Endothelial cell of umbilical vein (primary cell): Measurements from ENCODE around the gene ELMO1. TPM values are rescaled to one million over a fixed set of nuclear protein-coding genes. Genes with fewer than 3 reads are reported as not detected.

Experiments used
- BruUV-seq: library from RNA; stranded (reverse); fragments of 400-500 nt; replicated peaks from 2 replicates; lab custom pipeline; 2021; lab: Mats Ljungman, UMichigan
- CTCF ChIA-PET: fragments of 300-600, 350-600 bp; sonication (Branson Sonifier 250); formaldehyde crosslinking; loops from one replicate; lab custom pipeline; 2021; ENCODE audit warnings: antibody characterized with exemption, inconsistent platforms; lab: Charles Lee
- POLR2A ChIA-PET: fragments of 300-600, 350-600 bp; sonication (Branson Sonifier 250); formaldehyde crosslinking; loops from one replicate; lab custom pipeline; 2021; ENCODE audit warnings: antibody characterized with exemption, inconsistent platforms; lab: Charles Lee
- DNase-seq: peaks from one replicate; pipeline ENCODE4 v3.0.0-alpha.2; 2011; ENCODE audit warnings: low read depth, low spot score
- FAIRE-seq: peaks from 2 replicates; lab custom pipeline; 2011; peaks lifted over from hg19 to GRCh38; lab: Jason Lieb, UNC
- H2AFZ ChIP-seq: 2 replicates; pipeline ENCODE4 v1.6.0; 2012; ENCODE audit warnings: low read depth, low read length, control low read depth, inconsistent platforms
- H3K27ac ChIP-seq: 2 replicates; pipeline ENCODE4 v1.5.1; 2011; ENCODE audit warnings: low read depth, mild to moderate bottlenecking, control low read depth, low read length, moderate library complexity; ENCODE audit not compliant: insufficient read depth
- H3K27me3 ChIP-seq, 2 experiments: 2 replicates each; pipeline versions ENCODE4 v1.6.0 to v1.6.1; 2011; ENCODE audit warnings: low read length in 2 of 2, mixed read lengths in 1 of 2; ENCODE audit not compliant: control insufficient read depth in 2 of 2, insufficient read depth in 2 of 2
- H3K36me3 ChIP-seq, 2 experiments: 2 replicates in 1 of 2; 3 replicates in 1 of 2; pipeline ENCODE4 v1.5.1; 2011; ENCODE audit warnings: low read length in 2 of 2, mild to moderate bottlenecking in 1 of 2, moderate library complexity in 1 of 2; ENCODE audit not compliant: control insufficient read depth in 2 of 2, insufficient read depth in 2 of 2; ENCODE audit errors: extremely low read depth in 1 of 2
- H3K4me1 ChIP-seq: 3 replicates; pipeline ENCODE4 v1.5.1; 2011; ENCODE audit warnings: mild to moderate bottlenecking, low read length; ENCODE audit not compliant: control insufficient read depth, insufficient read depth; ENCODE audit errors: extremely low read depth
- H3K4me2 ChIP-seq: 2 replicates; pipeline ENCODE4 v1.6.1; 2011; ENCODE audit warnings: low read length, control low read depth, mixed read lengths; ENCODE audit not compliant: insufficient read depth
- H3K4me3 ChIP-seq, 3 experiments: fragments of 200-600 bp in 1 of 3; sonication (generic), shearing (Covaris generic) in 1 of 3; replicated peaks in 1 of 3; 2 replicates each; pipeline ENCODE4 v1.5.1; 2011 to 2016; ENCODE audit warnings: control low read depth in 3 of 3, low read length in 3 of 3, mild to moderate bottlenecking in 2 of 3, inconsistent platforms in 1 of 3, low read depth in 1 of 3, moderate library complexity in 1 of 3; ENCODE audit not compliant: insufficient read depth in 1 of 3
- H3K79me2 ChIP-seq: 2 replicates; pipeline ENCODE4 v1.6.0; 2012; ENCODE audit warnings: low read length, inconsistent platforms; ENCODE audit not compliant: control insufficient read depth, insufficient read depth
- H3K9ac ChIP-seq: replicated peaks from 2 replicates; pipeline ENCODE3; 2011; ENCODE audit warnings: low read length, control low read depth; ENCODE audit not compliant: insufficient read depth; ENCODE audit errors: extremely low read depth
- H3K9me1 ChIP-seq: replicated peaks from 3 replicates; pipeline ENCODE4 v1.6.0; 2011; ENCODE audit warnings: mild to moderate bottlenecking, low read length; ENCODE audit not compliant: control insufficient read depth, insufficient read depth; ENCODE audit errors: extremely low read depth
- H3K9me3 ChIP-seq: replicated peaks from 2 replicates; pipeline ENCODE4 v1.5.1; 2012; ENCODE audit warnings: low read length, inconsistent platforms; ENCODE audit not compliant: control insufficient read depth, insufficient read depth
- H4K20me1 ChIP-seq: replicated peaks from 2 replicates; pipeline ENCODE3; 2011; ENCODE audit warnings: mild to moderate bottlenecking, low read length; ENCODE audit not compliant: control insufficient read depth, insufficient read depth; ENCODE audit errors: extremely low read depth
- CTCF ChIP-seq, 2 donors: IDR thresholded peaks; 1 replicate in 1 of 2; 2 replicates in 1 of 2; pipeline ENCODE4 v1.5.1; 2011; ENCODE audit warnings: low read length in 2 of 2, mild to moderate bottlenecking in 2 of 2, moderate library complexity in 2 of 2, control low read depth in 1 of 2, inconsistent platforms in 1 of 2, low read depth in 1 of 2; ENCODE audit not compliant: insufficient read depth in 1 of 2; ENCODE audit errors: extremely low read depth in 1 of 2
- EZH2 ChIP-seq: IDR thresholded peaks from 2 replicates; pipeline ENCODE4 v1.6.1; 2012; ENCODE audit warnings: borderline replicate concordance, low read depth, mild to moderate bottlenecking, moderate library complexity, low read length, inconsistent platforms; ENCODE audit not compliant: severe bottlenecking
- FOS ChIP-seq: IDR thresholded peaks from 2 replicates; pipeline ENCODE4 v1.6.1; 2011; ENCODE audit warnings: mild to moderate bottlenecking, low read length, moderate library complexity, borderline replicate concordance; ENCODE audit not compliant: insufficient read depth
- GATA2 ChIP-seq: IDR thresholded peaks from 2 replicates; pipeline ENCODE4 v1.7.0; 2011; ENCODE audit warnings: low read depth, mild to moderate bottlenecking, moderate library complexity, mixed read lengths, low read length; ENCODE audit not compliant: insufficient read length, insufficient read depth
- JUN ChIP-seq: IDR thresholded peaks from 2 replicates; pipeline ENCODE4 v1.6.1; 2011; ENCODE audit warnings: borderline replicate concordance, low read depth; ENCODE audit not compliant: insufficient read length, insufficient read depth
- MAX ChIP-seq: IDR thresholded peaks from 2 replicates; pipeline ENCODE4 v1.6.1; 2011; ENCODE audit not compliant: insufficient read depth, insufficient read length
- MYC ChIP-seq: IDR thresholded peaks from one replicate; pipeline ENCODE4 v1.6.1; 2011; ENCODE audit warnings: mild to moderate bottlenecking, low read depth, low read length
- POLR2A ChIP-seq: IDR thresholded peaks from 2 replicates; pipeline ENCODE4 v1.6.1; 2012; ENCODE audit warnings: low read depth, mild to moderate bottlenecking, control low read depth, low read length
- POLR2AphosphoS5 ChIP-seq: IDR thresholded peaks from 2 replicates; pipeline ENCODE4 v1.6.1; 2012; ENCODE audit warnings: low read depth, mild to moderate bottlenecking, control low read depth, low read length, moderate library complexity; ENCODE audit not compliant: insufficient read depth
- dilution Hi-C: fragments of 300-500 bp; cut with MboI; formaldehyde crosslinking; loops from one replicate; pipeline ENCODE4 v1.15.0; 2019; ENCODE audit warnings: low sequenced_read_pairs; ENCODE audit not compliant: extremely low pct_ligation_motif_present
- intact Hi-C: fragments of 100-400 bp; cut with micrococcal nuclease; formaldehyde crosslinking; loops from one replicate; pipeline ENCODE4 v1.10.0; 2022
- polyA plus RNA-seq, 4 experiments: library from polyadenylated mRNA; depleted of rRNA in 3 of 4; stranded (reverse) in 3 of 4; unstranded in 1 of 4; fragments of >200 nt; gene quantifications; 2 replicates each; pipeline versions ENCODE4 v1.2.1 to v1.2.3, GENCODE V29; 2011 to 2012; ENCODE audit warnings: missing spikeins in 1 of 4
- total RNA-seq: library from RNA; stranded (reverse); gene quantifications from 2 replicates; pipeline ENCODE4 v1.2.3, GENCODE V29; 2021

ELMO1 gene
- total and polyA plus RNA-seq, 2 donors (not counting 3 experiments of a cell fraction or from before 2014, with no cell fraction given): 17.0 to 30.6 TPM

GRCh38 chr7:37409461-37409860 is 39.2 kb downstream of the ELMO1 start:
- dilution Hi-C loops: no loop called here
- TF ChIP-seq POLR2A (no peak), GATA2 (no peak), POLR2AphosphoS5 (no peak), MYC (no peak)
- no TSS peak for BruUV-seq
- CTCF ChIA-PET: interaction anchor here (1.3 to 1.5 kb wide), 2 partner anchors 20 to 123 kb away, joined by 3 to 4 read pairs; no protein-coding TSS in a partner anchor
- Histone ChIP-seq H3K79me2 (no peaks in the 10 kb centered on the region), H3K4me3 (no peak overlapping the region), H3K9ac (no peak overlapping the region), H2AFZ (peak overlapping the region; percentile 34), H3K9me3 (no peaks in the 10 kb centered on the region), H3K27me3 (no peaks in the 10 kb centered on the region), H3K4me1 (peaks cover 18% of the 10 kb centered on the region), H4K20me1 (no peaks in the 10 kb centered on the region), H3K36me3 (no peaks in the 10 kb centered on the region), H3K4me2 (peak overlapping the region; percentile 92), H3K9me1 (no peaks in the 10 kb centered on the region), H3K27ac (no peak overlapping the region)
- DNase-seq: peak; percentile 47
- intact Hi-C loops: loop anchor here (1.0 to 2.0 kb wide), 3 partner anchors 17 to 39 kb away; partner anchors contain the start of gene ELMO1
- POLR2A ChIA-PET: interaction anchor here (1.0 kb wide), 1 partner anchor 16 kb away, joined by 4 read pairs; no protein-coding TSS in a partner anchor
- no peak for FAIRE-seq

GRCh38 chr7:37408291-37409228 is 40.1 kb downstream of the ELMO1 start:
- dilution Hi-C loops (no loop called here), intact Hi-C loops (loop anchor here (1.0 to 2.0 kb wide), 3 partner anchors 16 to 40 kb away; partner anchors contain the start of gene ELMO1)
- H3K4me1 ChIP-seq: peaks cover 18% of the 10 kb centered on the region
- no peaks in the 10 kb centered on the region for H3K9me3 ChIP-seq
- FAIRE-seq (peak; percentile 90), DNase-seq (peak; percentile 73)
- peak overlapping the region in 1 of 3 experiments; percentile 49 for H3K4me3 ChIP-seq
- H3K9ac ChIP-seq: peak overlapping the region; percentile 30
- TF ChIP-seq FOS (peak; percentile 38), MAX (no peak), CTCF (IDR thresholded peaks at IDR 0.05; ENCODE audit: extremely low read depth in 1 of 2, insufficient read depth in 1 of 2, low read depth in 1 of 2, low read length in 2 of 2) (no peak), GATA2 (no peak), POLR2AphosphoS5 (no peak), EZH2 (no peak), POLR2A (no peak), JUN (peak; percentile 4), MYC (no peak)
- peak overlapping the region; percentile 80 for H2AFZ ChIP-seq
- BruUV-seq: no TSS peak
- no peak overlapping the region for H3K27ac ChIP-seq
- H3K27me3 ChIP-seq: no peaks in the 10 kb centered on the region
- H4K20me1 ChIP-seq: no peaks in the 10 kb centered on the region
- ChIA-PET POLR2A (interaction anchor here (1.0 kb wide), 1 partner anchor 15 kb away, joined by 4 read pairs; no protein-coding TSS in a partner anchor), CTCF (interaction anchor here (0.6 to 1.5 kb wide), 5 partner anchors 8 to 959 kb away, joined by 3 to 4 read pairs (median 3); no protein-coding TSS in a partner anchor)
- H3K79me2 ChIP-seq: no peaks in the 10 kb centered on the region
- peak overlapping the region; percentile 92 for H3K4me2 ChIP-seq
- H3K36me3 ChIP-seq: no peaks in the 10 kb centered on the region
- H3K9me1 ChIP-seq: no peaks in the 10 kb centered on the region
